ENCODE results near the gene PRDM16.

- no peak for TF ChIP-seq POLR2A (IDR thresholded peaks at IDR 0.05; ENCODE audit: control extremely low read depth in 1 of 2, low read depth in 2 of 2, low read length in 2 of 2)
- no peak for TF ChIP-seq SIRT6 (IDR thresholded peaks at IDR 0.05; ENCODE audit: low read length)
- TF ChIP-seq, protein P1, sequence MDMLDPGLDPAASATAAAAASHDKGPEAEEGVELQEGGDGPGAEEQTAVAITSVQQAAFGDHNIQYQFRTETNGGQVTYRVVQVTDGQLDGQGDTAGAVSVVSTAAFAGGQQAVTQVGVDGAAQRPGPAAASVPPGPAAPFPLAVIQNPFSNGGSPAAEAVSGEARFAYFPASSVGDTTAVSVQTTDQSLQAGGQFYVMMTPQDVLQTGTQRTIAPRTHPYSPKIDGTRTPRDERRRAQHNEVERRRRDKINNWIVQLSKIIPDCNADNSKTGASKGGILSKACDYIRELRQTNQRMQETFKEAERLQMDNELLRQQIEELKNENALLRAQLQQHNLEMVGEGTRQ (IDR thresholded peaks at IDR 0.05; ENCODE audit: low read length) = no peak
- TF ChIP-seq EZH2 (IDR thresholded peaks at IDR 0.05; ENCODE audit: low read depth, low read length, severe bottlenecking) = no peak
- no peak for TF ChIP-seq POU5F1 (IDR thresholded peaks at IDR 0.05; ENCODE audit: low read depth, low read length)
- no peak for TF ChIP-seq TCF12 (IDR thresholded peaks at IDR 0.05; ENCODE audit: low read depth, low read length)
- TF ChIP-seq SIX5 (IDR thresholded peaks at IDR 0.05; ENCODE audit: low read depth, low read length) = no peak
- TF ChIP-seq CTCF (IDR thresholded peaks at IDR 0.05; ENCODE audit: control extremely low read depth in 1 of 3, insufficient read depth in 1 of 3, low read depth in 1 of 3, low read length in 3 of 3) = no peak
- TF ChIP-seq EP300 (IDR thresholded peaks at IDR 0.05; ENCODE audit: borderline replicate concordance in 1 of 2, low read depth in 2 of 2, low read length in 2 of 2) = no peak
- TF ChIP-seq, protein P2, sequence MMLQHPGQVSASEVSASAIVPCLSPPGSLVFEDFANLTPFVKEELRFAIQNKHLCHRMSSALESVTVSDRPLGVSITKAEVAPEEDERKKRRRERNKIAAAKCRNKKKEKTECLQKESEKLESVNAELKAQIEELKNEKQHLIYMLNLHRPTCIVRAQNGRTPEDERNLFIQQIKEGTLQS (IDR thresholded peaks at IDR 0.05; ENCODE audit: insufficient read depth, low read depth, low read length) = no peak
Measured at GRCh38 chr1:3032371-3033039, 36.5 kb upstream of the PRDM16 start.

Measured in H1 (cell line).